Peyer's patch (tissue), 4 donors: ENCODE measurements around the gene ZFC3H1.

ENCODE experiments used
- POLR2A ChIP-seq, 2 donors: fragments of 450-650 bp; IDR thresholded peaks; one replicate each; pipeline ENCODE4 v1.5.1; 2017; ENCODE audit warnings: antibody characterized with exemption in 2 of 2, mild to moderate bottlenecking in 2 of 2, moderate library complexity in 2 of 2
- TF ChIP-seq, protein P1 (sequence below), 6 experiments: fragments of 450-650 bp in 4 of 6; fragments of 200-600 bp in 2 of 6; sonication (generic) in 1 of 6; IDR thresholded peaks; one replicate each; pipeline ENCODE4 v1.5.1; 2017 to 2019; ENCODE audit warnings: antibody characterized with exemption in 6 of 6, mild to moderate bottlenecking in 3 of 6, moderate library complexity in 1 of 6

- no peak for TF ChIP-seq POLR2A (IDR thresholded peaks at IDR 0.05)
- TF ChIP-seq, protein P1, sequence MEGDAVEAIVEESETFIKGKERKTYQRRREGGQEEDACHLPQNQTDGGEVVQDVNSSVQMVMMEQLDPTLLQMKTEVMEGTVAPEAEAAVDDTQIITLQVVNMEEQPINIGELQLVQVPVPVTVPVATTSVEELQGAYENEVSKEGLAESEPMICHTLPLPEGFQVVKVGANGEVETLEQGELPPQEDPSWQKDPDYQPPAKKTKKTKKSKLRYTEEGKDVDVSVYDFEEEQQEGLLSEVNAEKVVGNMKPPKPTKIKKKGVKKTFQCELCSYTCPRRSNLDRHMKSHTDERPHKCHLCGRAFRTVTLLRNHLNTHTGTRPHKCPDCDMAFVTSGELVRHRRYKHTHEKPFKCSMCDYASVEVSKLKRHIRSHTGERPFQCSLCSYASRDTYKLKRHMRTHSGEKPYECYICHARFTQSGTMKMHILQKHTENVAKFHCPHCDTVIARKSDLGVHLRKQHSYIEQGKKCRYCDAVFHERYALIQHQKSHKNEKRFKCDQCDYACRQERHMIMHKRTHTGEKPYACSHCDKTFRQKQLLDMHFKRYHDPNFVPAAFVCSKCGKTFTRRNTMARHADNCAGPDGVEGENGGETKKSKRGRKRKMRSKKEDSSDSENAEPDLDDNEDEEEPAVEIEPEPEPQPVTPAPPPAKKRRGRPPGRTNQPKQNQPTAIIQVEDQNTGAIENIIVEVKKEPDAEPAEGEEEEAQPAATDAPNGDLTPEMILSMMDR (IDR thresholded peaks at IDR 0.05) = no peak
Observed at GRCh38 chr12:71627438-71628002, 36.1 kb downstream of the ZFC3H1 start.
